ENCODE data around the gene MYCL. TPM values are rescaled to one million over a fixed set of nuclear protein-coding genes. Genes with fewer than 3 reads are reported as not detected.

MYCL gene
- total RNA-seq, 4 donors from 2014 or later = 9.9 to 28.4 (median 14.0) TPM

GRCh38 chr1:39865762-39866161, 36.0 kb downstream of the MYCL start:
- no peak for DNase-seq
- H3K27me3 ChIP-seq = no peaks in the 10 kb centered on the region
- H3K4me1 ChIP-seq = no peaks in the 10 kb centered on the region
- H3K27ac ChIP-seq = no peak overlapping the region
- H3K4me3 ChIP-seq = no peak overlapping the region
- H3K9me3 ChIP-seq = no peaks in the 10 kb centered on the region
- TF ChIP-seq CTCF (IDR thresholded peaks at IDR 0.05) = no peak
- TF ChIP-seq POLR2A (IDR thresholded peaks at IDR 0.05) = no peak
- H3K36me3 ChIP-seq = no peaks in the 10 kb centered on the region

- Histone ChIP-seq H3K36me3 (no peaks in the 10 kb centered on the region), H3K27ac (no peak overlapping the region), H3K4me1 (no peaks in the 10 kb centered on the region), H3K9me3 (no peaks in the 10 kb centered on the region), H3K27me3 (no peaks in the 10 kb centered on the region), H3K4me3 (no peak overlapping the region)
- no peak for TF ChIP-seq CTCF (IDR thresholded peaks at IDR 0.05)
- no peak for TF ChIP-seq POLR2A (IDR thresholded peaks at IDR 0.05)
- no peak for DNase-seq
Measured at GRCh38 chr1:39863177-39863576, 38.5 kb downstream of the MYCL start.

GRCh38 chr1:39861003-39861402, 40.7 kb downstream of the MYCL start:
- no peaks in the 10 kb centered on the region for H3K4me1 ChIP-seq
- H3K4me3 ChIP-seq = no peak overlapping the region
- no peaks in the 10 kb centered on the region for H3K9me3 ChIP-seq
- no peak for DNase-seq
- TF ChIP-seq CTCF (IDR thresholded peaks at IDR 0.05) = no peak
- no peak for TF ChIP-seq POLR2A (IDR thresholded peaks at IDR 0.05)
- H3K27ac ChIP-seq = no peak overlapping the region
- no peaks in the 10 kb centered on the region for H3K27me3 ChIP-seq
- H3K36me3 ChIP-seq = peaks cover 0 to 4% (median 0%) of the 10 kb centered on the region in 3 donors

- H3K4me1 ChIP-seq = no peaks in the 10 kb centered on the region
- H3K4me3 ChIP-seq = no peak overlapping the region
- H3K9me3 ChIP-seq = no peaks in the 10 kb centered on the region
- no peak overlapping the region for H3K27ac ChIP-seq
- TF ChIP-seq CTCF (IDR thresholded peaks at IDR 0.05) = no peak
- TF ChIP-seq POLR2A (IDR thresholded peaks at IDR 0.05) = no peak
- H3K27me3 ChIP-seq = no peaks in the 10 kb centered on the region
- peaks cover 0 to 9% (median 0%) of the 10 kb centered on the region in 3 donors for H3K36me3 ChIP-seq
- DNase-seq = no peak
Measured at GRCh38 chr1:39859859-39860812, 41.6 kb downstream of the MYCL start.

GRCh38 chr1:39858315-39858714, 43.4 kb downstream of the MYCL start:
- Histone ChIP-seq H3K9me3 (no peaks in the 10 kb centered on the region), H3K4me1 (no peaks in the 10 kb centered on the region), H3K27me3 (no peaks in the 10 kb centered on the region), H3K4me3 (no peak overlapping the region), H3K27ac (no peak overlapping the region), H3K36me3 (peaks cover 0 to 9% (median 0%) of the 10 kb centered on the region in 3 donors)
- DNase-seq = no peak
- no peak for TF ChIP-seq CTCF (IDR thresholded peaks at IDR 0.05)
- no peak for TF ChIP-seq POLR2A (IDR thresholded peaks at IDR 0.05)
